Trophoblast cell (in vitro differentiated cells and primary cell): Measurements from ENCODE around the gene COL19A1.

ENCODE experiments used
- DNase-seq, 2 donors: peaks; one replicate each; pipeline ENCODE4 v3.0.0-alpha.2; 2016
- H2AFZ ChIP-seq: 2 replicates; pipeline ENCODE4 v1.6.1; 2013; ENCODE audit warnings: low read length, moderate library complexity, mild to moderate bottlenecking; ENCODE audit not compliant: insufficient read depth, poor library complexity
- H2AK5ac ChIP-seq: 2 replicates; pipeline ENCODE4 v1.6.1; 2013; ENCODE audit warnings: mild to moderate bottlenecking, low read length
- H2BK120ac ChIP-seq: 2 replicates; pipeline ENCODE4 v1.6.1; 2013; ENCODE audit warnings: low read length, mild to moderate bottlenecking, moderate library complexity; ENCODE audit not compliant: insufficient read depth, poor library complexity
- H2BK12ac ChIP-seq: 2 replicates; pipeline ENCODE4 v1.6.1; 2013; ENCODE audit warnings: mild to moderate bottlenecking, low read length, moderate library complexity
- H2BK5ac ChIP-seq: 2 replicates; pipeline ENCODE4 v1.6.1; 2013; ENCODE audit warnings: low read length, low read depth, moderate library complexity, mild to moderate bottlenecking; ENCODE audit not compliant: poor library complexity
- H3K14ac ChIP-seq: 2 replicates; pipeline ENCODE4 v1.6.1; 2013; ENCODE audit warnings: mild to moderate bottlenecking, low read length
- H3K18ac ChIP-seq: 2 replicates; pipeline ENCODE4 v1.6.1; 2013; ENCODE audit warnings: mild to moderate bottlenecking, low read length
- H3K23ac ChIP-seq: 2 replicates; pipeline ENCODE4 v1.6.1; 2013; ENCODE audit warnings: low read length
- H3K27ac ChIP-seq: 2 replicates; pipeline ENCODE4 v1.5.1; 2013; ENCODE audit warnings: low read depth, mild to moderate bottlenecking, inconsistent platforms, low read length, moderate library complexity
- H3K27me3 ChIP-seq: 2 replicates; pipeline ENCODE4 v1.6.1; 2013; ENCODE audit warnings: inconsistent platforms, mild to moderate bottlenecking, low read length, moderate library complexity; ENCODE audit not compliant: insufficient read depth
- H3K36me3 ChIP-seq, 2 experiments: 1 replicate in 1 of 2; 2 replicates in 1 of 2; pipeline ENCODE4 v1.6.1; 2013; ENCODE audit warnings: low read length in 2 of 2, mild to moderate bottlenecking in 2 of 2, moderate library complexity in 1 of 2; ENCODE audit not compliant: insufficient read depth in 2 of 2, control insufficient read depth in 1 of 2
- H3K4ac ChIP-seq: 2 replicates; pipeline ENCODE4 v1.6.1; 2013; ENCODE audit warnings: low read depth, mild to moderate bottlenecking, low read length, moderate library complexity
- H3K4me1 ChIP-seq, 2 experiments: 1 replicate in 1 of 2; 2 replicates in 1 of 2; pipeline ENCODE4 v1.6.1; 2013; ENCODE audit warnings: low read length in 2 of 2, mild to moderate bottlenecking in 2 of 2, moderate library complexity in 1 of 2; ENCODE audit not compliant: insufficient read depth in 2 of 2, control insufficient read depth in 1 of 2
- H3K4me2 ChIP-seq: 2 replicates; pipeline ENCODE4 v1.6.1; 2013; ENCODE audit warnings: inconsistent platforms, mild to moderate bottlenecking, low read length, moderate library complexity
- H3K4me3 ChIP-seq: 2 replicates; pipeline ENCODE4 v1.5.1; 2013; ENCODE audit warnings: mild to moderate bottlenecking, low read depth, low read length, inconsistent platforms
- H3K79me1 ChIP-seq: one replicate; pipeline ENCODE4 v1.6.1; 2013; ENCODE audit warnings: low read length
- H3K79me2 ChIP-seq: 2 replicates; pipeline ENCODE4 v1.6.1; 2013; ENCODE audit warnings: low read length, mild to moderate bottlenecking; ENCODE audit not compliant: control insufficient read depth, insufficient read depth, poor library complexity
- H3K9ac ChIP-seq: 2 replicates; pipeline ENCODE4 v1.6.1; 2013; ENCODE audit warnings: mild to moderate bottlenecking, low read length
- H3K9me3 ChIP-seq: 2 replicates; pipeline ENCODE4 v1.6.1; 2013; ENCODE audit warnings: low read depth, mild to moderate bottlenecking, control low read depth, inconsistent platforms, low read length; ENCODE audit not compliant: insufficient read depth
- H4K12ac ChIP-seq: 2 replicates; pipeline ENCODE4 v1.6.1; 2013; ENCODE audit warnings: low read depth, mild to moderate bottlenecking, low read length, moderate library complexity
- H4K8ac ChIP-seq: 2 replicates; pipeline ENCODE4 v1.6.1; 2013; ENCODE audit warnings: low read depth, mild to moderate bottlenecking, low read length, moderate library complexity
- H4K91ac ChIP-seq: one replicate; pipeline ENCODE4 v1.6.1; 2013; ENCODE audit warnings: low read depth, mild to moderate bottlenecking, low read length, moderate library complexity
- WGBS: extraction: QIAGEN DNeasy Blood & Tissue Kit; methylation state at CpG from one replicate; pipeline ENCODE4 v1.1.7; 2013; ENCODE audit warnings: missing lambda C conversion rate; ENCODE audit not compliant: insufficient read length, insufficient coverage; ENCODE audit errors: extremely low coverage; 5-methylcytosine and 5-hydroxymethylcytosine counted together

COL19A1 gene

GRCh38 chr6:70216767-70217166, 350.4 kb downstream of the COL19A1 start:
- no peak overlapping the region for H4K91ac ChIP-seq
- no CpG with 5 or more reads among the region's 8 CpGs for WGBS
- no peak overlapping the region for H2AK5ac ChIP-seq
- H3K18ac ChIP-seq, result no peak overlapping the region
- no peak overlapping the region for H3K27ac ChIP-seq
- no peak overlapping the region for H2AFZ ChIP-seq
- no peak overlapping the region for H3K23ac ChIP-seq
- no peak overlapping the region for H3K9ac ChIP-seq
- no peak overlapping the region for H3K4ac ChIP-seq
- no peaks in the 10 kb centered on the region for H3K79me1 ChIP-seq
- no peaks in the 10 kb centered on the region for H3K4me1 ChIP-seq
- H2BK120ac ChIP-seq, result no peak overlapping the region
- H3K4me2 ChIP-seq, result no peak overlapping the region
- H3K36me3 ChIP-seq, result no peaks in the 10 kb centered on the region
- no peak overlapping the region for H2BK5ac ChIP-seq
- no peak overlapping the region for H4K12ac ChIP-seq
- no peak overlapping the region for H3K14ac ChIP-seq
- H4K8ac ChIP-seq, result no peak overlapping the region
- no peak overlapping the region for H2BK12ac ChIP-seq
- H3K27me3 ChIP-seq, result no peaks in the 10 kb centered on the region
- no peaks in the 10 kb centered on the region for H3K79me2 ChIP-seq
- no peaks in the 10 kb centered on the region for H3K9me3 ChIP-seq
- DNase-seq, result no peak
- H3K4me3 ChIP-seq, result no peak overlapping the region

GRCh38 chr6:70219943-70220613, 353.7 kb downstream of the COL19A1 start:
- Histone ChIP-seq H3K79me2 (no peaks in the 10 kb centered on the region), H2BK5ac (no peak overlapping the region), H3K27me3 (no peaks in the 10 kb centered on the region), H3K27ac (no peak overlapping the region), H3K9ac (no peak overlapping the region), H2BK120ac (no peak overlapping the region), H3K14ac (no peak overlapping the region), H4K91ac (no peak overlapping the region), H3K4me3 (no peak overlapping the region), H2AFZ (no peak overlapping the region), H3K36me3 (no peaks in the 10 kb centered on the region), H4K8ac (no peak overlapping the region), H2BK12ac (no peak overlapping the region), H3K4ac (no peak overlapping the region), H3K18ac (no peak overlapping the region), H3K79me1 (no peaks in the 10 kb centered on the region), H3K4me1 (no peaks in the 10 kb centered on the region), H2AK5ac (no peak overlapping the region), H3K23ac (no peak overlapping the region), H3K4me2 (no peak overlapping the region), H3K9me3 (no peaks in the 10 kb centered on the region), H4K12ac (no peak overlapping the region)
- DNase-seq, result no peak
- WGBS, result no CpG with 5 or more reads among the region's 1 CpG

GRCh38 chr6:70221025-70221714, 354.8 kb downstream of the COL19A1 start:
- no peak overlapping the region for H2AK5ac ChIP-seq
- H3K79me1 ChIP-seq, result no peaks in the 10 kb centered on the region
- H2BK120ac ChIP-seq, result no peak overlapping the region
- H2BK12ac ChIP-seq, result no peak overlapping the region
- no peak overlapping the region for H2BK5ac ChIP-seq
- H3K9ac ChIP-seq, result no peak overlapping the region
- no peaks in the 10 kb centered on the region for H3K27me3 ChIP-seq
- no peak overlapping the region for H3K4me2 ChIP-seq
- H3K4me3 ChIP-seq, result no peak overlapping the region
- no peak overlapping the region for H3K23ac ChIP-seq
- H3K9me3 ChIP-seq, result no peaks in the 10 kb centered on the region
- no peak overlapping the region for H2AFZ ChIP-seq
- no peak overlapping the region for H3K27ac ChIP-seq
- no peak overlapping the region for H4K12ac ChIP-seq
- no CpG with 5 or more reads among the region's 4 CpGs for WGBS
- no peak overlapping the region for H4K91ac ChIP-seq
- H4K8ac ChIP-seq, result no peak overlapping the region
- no peaks in the 10 kb centered on the region for H3K79me2 ChIP-seq
- H3K14ac ChIP-seq, result no peak overlapping the region
- H3K18ac ChIP-seq, result no peak overlapping the region
- no peaks in the 10 kb centered on the region for H3K36me3 ChIP-seq
- H3K4me1 ChIP-seq, result no peaks in the 10 kb centered on the region
- peak in 1 of 2 donors; percentile 43 for DNase-seq
- H3K4ac ChIP-seq, result no peak overlapping the region

GRCh38 chr6:70221715-70222438, 355.5 kb downstream of the COL19A1 start:
- Histone ChIP-seq H3K4ac (no peak overlapping the region), H2BK5ac (no peak overlapping the region), H3K18ac (no peak overlapping the region), H2AFZ (no peak overlapping the region), H4K91ac (no peak overlapping the region), H3K4me2 (no peak overlapping the region), H3K27me3 (no peaks in the 10 kb centered on the region), H3K9me3 (no peaks in the 10 kb centered on the region), H3K27ac (no peak overlapping the region), H2BK120ac (no peak overlapping the region), H3K79me1 (no peaks in the 10 kb centered on the region), H3K4me1 (no peaks in the 10 kb centered on the region), H3K79me2 (no peaks in the 10 kb centered on the region), H4K12ac (no peak overlapping the region), H3K4me3 (no peak overlapping the region), H2AK5ac (no peak overlapping the region), H3K23ac (no peak overlapping the region), H3K36me3 (no peaks in the 10 kb centered on the region), H3K14ac (no peak overlapping the region), H4K8ac (no peak overlapping the region), H3K9ac (no peak overlapping the region), H2BK12ac (no peak overlapping the region)
- no CpG with 5 or more reads among the region's 6 CpGs for WGBS
- no peak for DNase-seq
